Measurements from ENCODE around the gene CHST8.

DNA sequence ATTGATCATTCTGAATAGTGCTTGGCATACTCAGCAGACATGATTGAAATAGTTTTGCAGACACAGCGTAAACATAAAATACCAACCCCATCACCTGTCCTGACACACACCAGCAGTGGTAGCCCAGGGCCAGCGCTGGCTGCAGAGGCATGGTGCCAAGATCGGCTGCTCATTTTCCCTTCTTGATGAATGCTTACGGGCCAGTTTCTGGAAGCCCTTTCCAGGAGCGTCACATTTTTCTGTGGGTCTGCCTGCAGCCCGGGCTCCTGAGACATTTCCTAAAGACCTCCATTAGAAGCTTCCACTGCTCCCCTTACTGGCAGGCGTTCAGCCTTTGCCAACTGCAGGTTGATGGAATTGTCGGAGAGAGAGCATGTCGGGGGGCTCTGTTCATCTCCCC, 48.6 kb downstream of the CHST8 start:
- TF ChIP-seq, protein P1, sequence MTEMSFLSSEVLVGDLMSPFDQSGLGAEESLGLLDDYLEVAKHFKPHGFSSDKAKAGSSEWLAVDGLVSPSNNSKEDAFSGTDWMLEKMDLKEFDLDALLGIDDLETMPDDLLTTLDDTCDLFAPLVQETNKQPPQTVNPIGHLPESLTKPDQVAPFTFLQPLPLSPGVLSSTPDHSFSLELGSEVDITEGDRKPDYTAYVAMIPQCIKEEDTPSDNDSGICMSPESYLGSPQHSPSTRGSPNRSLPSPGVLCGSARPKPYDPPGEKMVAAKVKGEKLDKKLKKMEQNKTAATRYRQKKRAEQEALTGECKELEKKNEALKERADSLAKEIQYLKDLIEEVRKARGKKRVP (CRISPR knock-in tag; IDR thresholded peaks at IDR 0.05) = no peak
- no peak for TF ChIP-seq JUNB (CRISPR knock-in tag; IDR thresholded peaks at IDR 0.05; ENCODE audit: borderline replicate concordance)
- TF ChIP-seq ZFP36L1 (CRISPR knock-in tag; IDR thresholded peaks at IDR 0.05) = no peak

Data from HepG2 (cell line).